A549 (cell line): ENCODE measurements around the gene EFNB2. TPM values are rescaled to one million over a fixed set of nuclear protein-coding genes. Genes with fewer than 3 reads are reported as not detected.

Source experiments
- ATAC-seq, 2 experiments: fragments of 200-7000 bp in 1 of 2; fragments of >200 bp in 1 of 2; cut with Nextera tagmentation in 1 of 2; cut with Tn5 transposase in 1 of 2; 3 replicates each; pipeline versions ENCODE4 v1.8.0 to v1.9.1; 2018 to 2020; ENCODE audit warnings: mild to moderate bottlenecking in 1 of 2, moderate library complexity in 1 of 2
- CTCF ChIA-PET: fragments of 300-600 bp; sonication (Branson Sonifier 250); formaldehyde crosslinking; extraction: SDS; loops from one replicate; lab custom pipeline; 2021; ENCODE audit warnings: antibody characterized with exemption, inconsistent platforms; lab: Yijun Ruan, JAX
- POLR2A ChIA-PET: fragments of 350-600 bp; formaldehyde crosslinking; extraction: SDS; loops from one replicate; lab custom pipeline; 2021; ENCODE audit warnings: antibody characterized with exemption, inconsistent platforms; lab: Yijun Ruan, JAX
- DNase-seq, 2 experiments: peaks; one replicate each; pipeline versions ENCODE4 v3.0.0 to v3.0.0-alpha.2; 2011 to 2016; ENCODE audit warnings: low read depth in 1 of 2, low spot score in 1 of 2
- FAIRE-seq: peaks from 2 replicates; lab custom pipeline; 2011; peaks lifted over from hg19 to GRCh38; lab: Jason Lieb, UNC
- H3K27ac ChIP-seq, 2 experiments: fragments of >200 bp; sonication (Bioruptor Twin); formaldehyde crosslinking; 3 replicates each; pipeline ENCODE4 v1.5.1; 2016 to 2017
- H3K4me1 ChIP-seq: fragments of >200 bp; sonication (Bioruptor Twin); formaldehyde crosslinking; 3 replicates; pipeline ENCODE4 v1.6.1; 2016
- H3K4me2 ChIP-seq: fragments of >200 bp; sonication (Bioruptor Twin); formaldehyde crosslinking; 3 replicates; pipeline ENCODE4 v1.6.1; 2016
- H3K4me3 ChIP-seq: fragments of >200 bp; sonication (Bioruptor Twin); formaldehyde crosslinking; 3 replicates; pipeline ENCODE4 v1.5.1; 2016
- H3K9me3 ChIP-seq: fragments of >200 bp; sonication (Bioruptor Twin); formaldehyde crosslinking; 3 replicates; pipeline ENCODE4 v1.6.1; 2016
- ATOH8 ChIP-seq: fragments of 250-450 bp; sonication (Bioruptor Pico); IDR thresholded peaks from 2 replicates; pipeline ENCODE4 v1.5.0; 2020; ENCODE audit warnings: low read depth, mild to moderate bottlenecking, moderate library complexity
- BHLHE40 ChIP-seq: IDR thresholded peaks from 2 replicates; pipeline ENCODE4 v1.6.1; 2012; ENCODE audit warnings: low read depth, low read length, inconsistent platforms
- CBX8 ChIP-seq: fragments of 200-600 bp; sonication (generic); IDR thresholded peaks from 2 replicates; pipeline ENCODE4 v1.6.1; 2016
- CHD2 ChIP-seq: fragments of 150-350 bp; IDR thresholded peaks from 2 replicates; pipeline ENCODE4 v1.6.1; 2014; ENCODE audit warnings: low read length; ENCODE audit not compliant: partially characterized antibody
- E2F6 ChIP-seq: IDR thresholded peaks from 2 replicates; pipeline ENCODE4 v1.6.1; 2012; ENCODE audit warnings: low read depth, borderline replicate concordance
- EHF ChIP-seq: fragments of 250-450 bp; sonication (Bioruptor Pico); IDR thresholded peaks from 2 replicates; pipeline ENCODE4 v1.5.0; 2020; ENCODE audit warnings: mild to moderate bottlenecking
- ELK1 ChIP-seq: fragments of 150-350 bp; IDR thresholded peaks from 2 replicates; pipeline ENCODE4 v1.6.1; 2014; ENCODE audit warnings: low read depth, mild to moderate bottlenecking, low read length
- FOSB ChIP-seq: fragments of 250-450 bp; sonication (Bioruptor Pico); IDR thresholded peaks from 2 replicates; pipeline ENCODE4 v1.5.0; 2020; ENCODE audit warnings: mild to moderate bottlenecking, moderate library complexity
- FOXS1 ChIP-seq: fragments of 250-450 bp; sonication (Bioruptor Pico); IDR thresholded peaks from 2 replicates; pipeline ENCODE4 v1.5.0; 2020; ENCODE audit warnings: mild to moderate bottlenecking, moderate library complexity
- GATA3 ChIP-seq: IDR thresholded peaks from 2 replicates; pipeline ENCODE4 v1.6.1; 2012; ENCODE audit warnings: borderline replicate concordance
- HMGXB4 ChIP-seq: fragments of 250-450 bp; sonication (Bioruptor Pico); IDR thresholded peaks from 2 replicates; pipeline ENCODE4 v1.5.0; 2021; ENCODE audit warnings: mild to moderate bottlenecking, moderate library complexity, borderline replicate concordance
- HOXA7 ChIP-seq: fragments of 250-450 bp; sonication (Bioruptor Pico); IDR thresholded peaks from 2 replicates; pipeline ENCODE4 v1.5.0; 2020; ENCODE audit warnings: mild to moderate bottlenecking, moderate library complexity
- KDM1A ChIP-seq: fragments of 200-600 bp; sonication (generic); IDR thresholded peaks from 2 replicates; pipeline ENCODE4 v1.6.1; 2016; ENCODE audit warnings: low read depth, mild to moderate bottlenecking
- MAZ ChIP-seq: fragments of 150-350 bp; IDR thresholded peaks from 2 replicates; pipeline ENCODE4 v1.6.1; 2014; ENCODE audit warnings: antibody characterized with exemption, low read depth, low read length, borderline replicate concordance
- NFE2L2 ChIP-seq: fragments of 150-350 bp; conservative IDR thresholded peaks from 2 replicates; pipeline ENCODE4 v1.6.1; 2014; ENCODE audit warnings: low read length
- PBX3 ChIP-seq: IDR thresholded peaks from 2 replicates; pipeline ENCODE4 v1.6.1; 2012
- POLR2AphosphoS2 ChIP-seq: conservative IDR thresholded peaks from 2 replicates; pipeline ENCODE4 v1.6.1; 2012; ENCODE audit warnings: low read length, improper control_type of control experiment, inconsistent platforms
- RAD21 ChIP-seq, 2 experiments: fragments of >200 bp in 1 of 2; sonication (Bioruptor Twin) in 1 of 2; formaldehyde crosslinking in 1 of 2; IDR thresholded peaks in 1 of 2; conservative IDR thresholded peaks in 1 of 2; 2 replicates in 1 of 2; 3 replicates in 1 of 2; pipeline ENCODE4 v1.6.1; 2012 to 2018; ENCODE audit warnings: inconsistent platforms in 1 of 2
- RCOR1 ChIP-seq: fragments of 150-350 bp; IDR thresholded peaks from 2 replicates; pipeline ENCODE4 v1.6.1; 2014; ENCODE audit warnings: antibody characterized with exemption, low read length, low read depth
- RFX5 ChIP-seq: fragments of 450-650 bp; IDR thresholded peaks from 2 replicates; pipeline ENCODE4 v1.7.1; 2014; ENCODE audit warnings: antibody characterized with exemption, mild to moderate bottlenecking, moderate library complexity
- ZC3H11A ChIP-seq: fragments of 450-650 bp; IDR thresholded peaks from 2 replicates; pipeline ENCODE4 v1.6.1; 2014; ENCODE audit warnings: antibody characterized with exemption, mild to moderate bottlenecking
- ZSCAN20 ChIP-seq: fragments of 250-450 bp; sonication (Bioruptor Pico); IDR thresholded peaks from 2 replicates; pipeline ENCODE4 v1.8.0; 2022; ENCODE audit warnings: mild to moderate bottlenecking, moderate library complexity
- WGBS: methylation state at CpG from one replicate; pipeline ENCODE4 v1.1.6; 2017; ENCODE audit errors: missing lambda C conversion rate; 5-methylcytosine and 5-hydroxymethylcytosine counted together
- polyA plus RNA-seq, 4 experiments: library from polyadenylated mRNA; depleted of rRNA in 3 of 4; stranded (reverse); fragments of >200 nt; fragmentation: RNase III in 1 of 4; extraction: RNeasy Plus Mini Kit Qiagen cat#74134 plus additional on column Dnase treatment in 1 of 4; gene quantifications; 2 replicates in 3 of 4; 3 replicates in 1 of 4; pipeline ENCODE4 v1.2.3, GENCODE V29; 2011 to 2017

The EFNB2 gene
- polyA plus RNA-seq, 2 of the 4 experiments (the other 2 are of a cell fraction): 1.0 to 1.3 TPM

- WGBS: 67% methylated on average over 4 of the region's 4 CpGs
- POLR2A ChIA-PET: no interaction called here
Observed at GRCh38 chr13:106565127-106565775, 29.8 kb upstream of the EFNB2 start.

GRCh38 chr13:106562301-106562700 lies 26.8 kb upstream of the EFNB2 start:
- H3K4me2 ChIP-seq: no peak overlapping the region
- H3K4me3 ChIP-seq: no peak overlapping the region
- no peaks in the 10 kb centered on the region for H3K9me3 ChIP-seq
- FAIRE-seq: no peak
- POLR2A ChIA-PET: no interaction called here
- DNase-seq: no peak
- WGBS: 100% methylated on average over 1 of the region's 1 CpG
- H3K4me1 ChIP-seq: peaks cover 38% of the 10 kb centered on the region
- CTCF ChIA-PET: no interaction called here
- TF ChIP-seq HMGXB4 (no peak), RFX5 (no peak), POLR2AphosphoS2 (no peak), ATOH8 (CRISPR knock-in tag) (no peak), FOSB (CRISPR knock-in tag) (no peak), BHLHE40 (no peak), EHF (CRISPR knock-in tag) (no peak), RAD21 (conservative IDR thresholded peaks at IDR 0.05 in 1 of 2, IDR thresholded peaks at IDR 0.05 in 1 of 2) (no peak), ZC3H11A (no peak), RCOR1 (no peak), E2F6 (no peak), KDM1A (no peak), PBX3 (no peak)
- TF ChIP-seq, all 56 proteins: peak for 0
- H3K27ac ChIP-seq: no peak overlapping the region
- no peak for ATAC-seq

More at GRCh38 chr13:106565127-106565775, 29.8 kb upstream of the EFNB2 start:
- DNase-seq: no peak
- CTCF ChIA-PET: no interaction called here
- Histone ChIP-seq H3K4me3 (peak overlapping the region; percentile 69; the same call in 1 of the 3 replicates), H3K4me1 (peaks cover 49% of the 10 kb centered on the region), H3K4me2 (peak overlapping the region; percentile 86), H3K9me3 (no peaks in the 10 kb centered on the region), H3K27ac (no peak overlapping the region)
- FAIRE-seq: no peak
- ATAC-seq: no peak
- TF ChIP-seq ELK1 (no peak), KDM1A (no peak), POLR2AphosphoS2 (no peak), CBX8 (no peak), GATA3 (no peak), ZC3H11A (no peak), ATOH8 (CRISPR knock-in tag) (no peak), BHLHE40 (no peak), MAZ (no peak), FOXS1 (CRISPR knock-in tag) (no peak), HOXA7 (CRISPR knock-in tag) (no peak), ZSCAN20 (CRISPR knock-in tag) (no peak), NFE2L2 (no peak), RFX5 (no peak), CHD2 (no peak)
